ENCODE measurements around the gene WASF3.

The WASF3 gene

GRCh38 chr13:26583662-26584061, 26.2 kb downstream of the WASF3 start:
- TF ChIP-seq JUND (IDR thresholded peaks at IDR 0.05; ENCODE audit: low read depth) = no peak

GRCh38 chr13:26584713-26585112, 27.2 kb downstream of the WASF3 start:
- in situ Hi-C loops (cut with HindIII; ENCODE audit: low pct_unique_long_range_greater_than_20kb, low sequenced_read_pairs) = no loop called here

More at GRCh38 chr13:26583662-26584061, 26.2 kb downstream of the WASF3 start:
- no peak for DNase-seq (ENCODE audit: low read depth in 1 of 2, low spot score in 1 of 2)
- in situ Hi-C loops (cut with HindIII; ENCODE audit: low pct_unique_long_range_greater_than_20kb, low sequenced_read_pairs) = no loop called here

GRCh38 chr13:26585136-26585535, 27.7 kb downstream of the WASF3 start:
- TF ChIP-seq JUND (IDR thresholded peaks at IDR 0.05; ENCODE audit: low read depth) = no peak

More at GRCh38 chr13:26584713-26585112, 27.2 kb downstream of the WASF3 start:
- DNase-seq (ENCODE audit: low read depth in 1 of 2, low spot score in 1 of 2) = no peak
- TF ChIP-seq JUND (IDR thresholded peaks at IDR 0.05; ENCODE audit: low read depth) = no peak

GRCh38 chr13:26587251-26587650, 29.8 kb downstream of the WASF3 start:
- DNase-seq (ENCODE audit: low read depth in 1 of 2, low spot score in 1 of 2) = no peak
- TF ChIP-seq JUND (IDR thresholded peaks at IDR 0.05; ENCODE audit: low read depth) = no peak
- in situ Hi-C loops (cut with HindIII; ENCODE audit: low pct_unique_long_range_greater_than_20kb, low sequenced_read_pairs) = no loop called here

More at GRCh38 chr13:26585136-26585535, 27.7 kb downstream of the WASF3 start:
- no peak for DNase-seq (ENCODE audit: low read depth in 1 of 2, low spot score in 1 of 2)
- in situ Hi-C loops (cut with HindIII; ENCODE audit: low pct_unique_long_range_greater_than_20kb, low sequenced_read_pairs) = no loop called here

DNA sequence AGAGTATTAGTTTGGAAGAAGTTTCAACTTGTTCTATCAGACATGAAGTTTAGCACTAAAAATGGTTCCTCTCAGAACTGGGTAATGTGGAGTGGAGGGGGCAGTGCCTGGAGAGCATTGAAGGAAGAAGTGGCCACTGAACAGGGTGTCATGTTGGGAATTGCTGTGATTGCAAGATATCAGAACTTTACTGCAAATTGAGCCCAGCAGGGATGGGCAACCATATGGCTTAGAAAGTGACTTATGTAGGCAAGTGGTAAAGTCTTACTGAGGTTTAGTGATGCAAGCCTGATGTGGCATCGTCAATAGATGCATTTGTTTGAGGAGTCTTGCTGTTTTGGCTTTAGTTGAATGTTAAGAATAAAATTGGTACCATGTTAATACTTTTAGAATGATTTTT, 31.7 kb downstream of the WASF3 start:
- in situ Hi-C loops (cut with HindIII; ENCODE audit: low pct_unique_long_range_greater_than_20kb, low sequenced_read_pairs) = no loop called here
- no peak for TF ChIP-seq JUND (IDR thresholded peaks at IDR 0.05; ENCODE audit: low read depth)
- DNase-seq (ENCODE audit: low read depth in 1 of 2, low spot score in 1 of 2) = no peak

GRCh38 chr13:26589754-26590153, 32.3 kb downstream of the WASF3 start:
- in situ Hi-C loops (cut with HindIII; ENCODE audit: low pct_unique_long_range_greater_than_20kb, low sequenced_read_pairs) = no loop called here
- TF ChIP-seq JUND (IDR thresholded peaks at IDR 0.05; ENCODE audit: low read depth) = no peak
- no peak for DNase-seq (ENCODE audit: low read depth in 1 of 2, low spot score in 1 of 2)

- no peak for TF ChIP-seq JUND (IDR thresholded peaks at IDR 0.05; ENCODE audit: low read depth)
- no peak for DNase-seq (ENCODE audit: low read depth in 1 of 2, low spot score in 1 of 2)
- in situ Hi-C loops (cut with HindIII; ENCODE audit: low pct_unique_long_range_greater_than_20kb, low sequenced_read_pairs) = no loop called here
Measured at GRCh38 chr13:26590379-26590778, 32.9 kb downstream of the WASF3 start.

DNA sequence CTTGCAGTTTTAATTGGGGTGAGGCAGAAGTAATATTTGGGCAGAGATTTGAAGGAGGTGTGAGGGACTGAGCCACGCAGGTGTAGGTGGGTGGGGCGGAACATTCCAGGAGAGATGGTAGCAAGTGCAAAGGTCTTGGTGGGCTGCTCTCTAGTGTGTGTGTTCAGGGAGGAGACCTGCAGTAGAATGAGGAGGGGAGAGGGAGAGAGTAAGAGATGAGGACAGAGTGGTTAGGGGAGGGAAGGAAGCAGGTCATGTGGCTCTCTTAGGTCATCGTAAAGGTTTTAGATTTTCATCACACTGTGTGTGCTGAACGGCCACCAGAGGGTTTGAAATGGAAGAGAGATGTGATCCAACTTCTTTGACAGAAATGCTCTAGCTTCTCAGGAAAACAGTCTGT, 33.5 kb downstream of the WASF3 start:
- no peak for DNase-seq (ENCODE audit: low read depth in 1 of 2, low spot score in 1 of 2)
- no peak for TF ChIP-seq JUND (IDR thresholded peaks at IDR 0.05; ENCODE audit: low read depth)
- in situ Hi-C loops (cut with HindIII; ENCODE audit: low pct_unique_long_range_greater_than_20kb, low sequenced_read_pairs) = no loop called here

GRCh38 chr13:26591672-26592071, 34.2 kb downstream of the WASF3 start:
- no peak for TF ChIP-seq JUND (IDR thresholded peaks at IDR 0.05; ENCODE audit: low read depth)
- in situ Hi-C loops (cut with HindIII; ENCODE audit: low pct_unique_long_range_greater_than_20kb, low sequenced_read_pairs) = no loop called here
- DNase-seq (ENCODE audit: low read depth in 1 of 2, low spot score in 1 of 2) = no peak

DNA sequence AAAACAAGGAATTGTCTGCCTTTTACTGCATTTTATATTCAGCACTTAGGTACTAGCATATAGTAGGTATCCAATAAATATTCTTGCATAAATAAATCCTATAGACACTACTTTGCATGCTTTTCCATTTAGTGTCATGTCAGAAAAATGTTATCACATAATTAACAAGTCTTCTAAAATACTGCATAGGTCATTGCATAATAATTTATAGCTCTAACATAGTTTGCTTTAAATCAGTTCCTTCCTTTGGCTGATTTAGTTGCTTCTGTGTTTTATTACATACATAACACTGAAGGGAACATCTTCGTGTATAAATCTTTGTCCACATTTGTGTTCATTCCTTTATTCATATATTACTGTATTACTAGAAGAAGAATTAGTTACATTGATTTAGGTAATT, 36.2 kb downstream of the WASF3 start:
- in situ Hi-C loops (cut with HindIII; ENCODE audit: low pct_unique_long_range_greater_than_20kb, low sequenced_read_pairs) = no loop called here
- TF ChIP-seq JUND (IDR thresholded peaks at IDR 0.05; ENCODE audit: low read depth) = no peak
- no peak for DNase-seq (ENCODE audit: low read depth in 1 of 2, low spot score in 1 of 2)

DNA sequence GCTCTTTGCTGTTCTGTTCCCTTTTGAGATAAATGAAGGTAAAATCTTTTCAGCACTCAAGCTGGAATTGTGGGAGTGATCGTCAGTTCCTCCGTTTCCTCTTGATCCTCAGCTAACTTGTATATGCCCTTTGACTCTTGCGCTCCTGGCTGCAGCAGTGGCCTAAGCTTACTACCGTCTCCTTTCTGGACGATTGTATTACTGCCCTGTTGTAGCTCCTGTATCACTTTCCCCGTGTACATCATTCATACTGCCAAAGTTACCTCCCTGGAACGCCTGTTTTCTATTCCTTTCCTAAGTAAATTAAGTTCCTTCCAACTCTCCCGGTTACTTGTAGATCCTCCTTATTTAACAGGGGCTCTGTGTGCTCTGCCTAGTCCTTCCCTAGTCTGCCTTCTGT, 36.9 kb downstream of the WASF3 start:
- no peak for DNase-seq (ENCODE audit: low read depth in 1 of 2, low spot score in 1 of 2)
- TF ChIP-seq JUND (IDR thresholded peaks at IDR 0.05; ENCODE audit: low read depth) = no peak
- in situ Hi-C loops (cut with HindIII; ENCODE audit: low pct_unique_long_range_greater_than_20kb, low sequenced_read_pairs) = no loop called here

- no peak for DNase-seq (ENCODE audit: low read depth in 1 of 2, low spot score in 1 of 2)
- in situ Hi-C loops (cut with HindIII; ENCODE audit: low pct_unique_long_range_greater_than_20kb, low sequenced_read_pairs) = no loop called here
- TF ChIP-seq JUND (IDR thresholded peaks at IDR 0.05; ENCODE audit: low read depth) = no peak
Measured at GRCh38 chr13:26596458-26596857, 39.0 kb downstream of the WASF3 start.

DNA sequence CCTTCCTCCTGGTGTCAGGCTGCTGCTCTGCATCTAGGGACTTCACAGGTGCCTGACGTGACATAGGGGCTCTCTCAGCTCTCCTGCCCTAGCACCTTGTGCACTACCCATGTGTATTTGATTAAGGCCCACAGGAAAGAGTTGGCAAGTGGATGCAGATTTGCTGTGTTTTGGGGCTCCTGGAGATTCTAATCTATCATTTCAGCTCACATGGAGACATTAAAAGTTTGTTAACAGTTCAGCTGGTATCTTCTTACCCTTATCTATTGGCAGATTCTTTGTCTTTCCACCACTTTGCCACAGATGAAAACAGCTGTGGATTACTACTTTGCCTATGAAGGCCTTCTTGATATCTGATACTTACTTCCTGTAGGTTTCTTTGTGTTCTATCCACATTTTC, 41.9 kb downstream of the WASF3 start:
- in situ Hi-C loops (cut with HindIII; ENCODE audit: low pct_unique_long_range_greater_than_20kb, low sequenced_read_pairs) = no loop called here

DNA sequence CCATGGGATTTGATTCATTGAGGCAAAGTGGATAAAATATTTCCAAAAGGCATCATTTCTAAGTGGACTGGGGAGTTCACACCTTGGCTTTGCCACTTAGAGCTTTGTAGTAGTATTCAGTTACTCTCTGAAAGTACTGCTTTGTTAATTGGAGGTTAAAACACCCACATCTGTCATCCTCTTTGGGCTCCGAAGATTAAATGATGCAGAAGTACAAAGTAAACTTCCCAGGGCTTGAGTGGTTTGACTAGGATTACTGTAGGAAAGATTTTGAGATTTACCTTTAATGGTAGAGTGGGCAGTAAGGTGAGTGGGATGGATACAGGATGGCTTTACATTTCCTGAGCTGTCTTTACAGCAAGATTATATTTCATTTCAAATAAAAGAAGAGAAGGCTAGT, 42.4 kb downstream of the WASF3 start:
- DNase-seq (ENCODE audit: low read depth in 1 of 2, low spot score in 1 of 2) = no peak
- no peak for TF ChIP-seq JUND (IDR thresholded peaks at IDR 0.05; ENCODE audit: low read depth)
- in situ Hi-C loops (cut with HindIII; ENCODE audit: low pct_unique_long_range_greater_than_20kb, low sequenced_read_pairs) = no loop called here

More for the DNA sequence above, 41.9 kb downstream of the WASF3 start:
- no peak for TF ChIP-seq JUND (IDR thresholded peaks at IDR 0.05; ENCODE audit: low read depth)
- no peak for DNase-seq (ENCODE audit: low read depth in 1 of 2, low spot score in 1 of 2)

All from T47D (cell line).